Tibial artery (tissue), 4 donors: ENCODE results near the gene MCTP1.

Source experiments
- DNase-seq, 2 donors: peaks; one replicate each; pipeline ENCODE4 v3.0.0-alpha.2; 2019
- H3K27ac ChIP-seq, 2 donors: fragments of 200-600 bp; sonication (generic) in 1 of 2; 1 replicate in 1 of 2; 2 replicates in 1 of 2; pipeline ENCODE4 v1.5.1; 2018 to 2019; ENCODE audit warnings: mild to moderate bottlenecking in 1 of 2
- H3K27me3 ChIP-seq, 2 donors: fragments of 200-600 bp; sonication (generic) in 1 of 2; one replicate each; pipeline versions ENCODE4 v1.5.1 to v1.6.0; 2016 to 2019
- H3K36me3 ChIP-seq, 3 donors: fragments of 200-600 bp; sonication (generic) in 2 of 3; one replicate each; pipeline ENCODE4 v1.5.1; 2016 to 2019; ENCODE audit warnings: mild to moderate bottlenecking in 2 of 3
- H3K4me1 ChIP-seq, 4 donors: fragments of 200-600 bp; sonication (generic) in 2 of 4; 1 replicate in 3 of 4; 2 replicates in 1 of 4; pipeline ENCODE4 v1.5.1; 2016 to 2019
- H3K4me3 ChIP-seq, 2 donors: fragments of 200-600 bp; sonication (generic) in 1 of 2; 1 replicate in 1 of 2; 2 replicates in 1 of 2; pipeline ENCODE4 v1.5.1; 2018 to 2019; ENCODE audit warnings: mild to moderate bottlenecking in 2 of 2
- H3K9me3 ChIP-seq, 3 donors: fragments of 200-600 bp; sonication (generic) in 1 of 3; one replicate each; pipeline ENCODE4 v1.5.1; 2016 to 2019
- intact Hi-C: fragments of 100-400 bp; cut with DNase I; formaldehyde crosslinking; loops from one replicate; pipeline ENCODE4 v1.15.0; 2023; ENCODE audit warnings: low total_unique reads
- TF ChIP-seq, protein P1 (sequence below), 2 experiments: fragments of 200-600 bp in 1 of 2; fragments of 450-650 bp in 1 of 2; IDR thresholded peaks; one replicate each; pipeline ENCODE4 v1.5.1; 2017 to 2019; ENCODE audit warnings: antibody characterized with exemption in 2 of 2, mild to moderate bottlenecking in 1 of 2, moderate library complexity in 1 of 2

MCTP1 gene

DNA sequence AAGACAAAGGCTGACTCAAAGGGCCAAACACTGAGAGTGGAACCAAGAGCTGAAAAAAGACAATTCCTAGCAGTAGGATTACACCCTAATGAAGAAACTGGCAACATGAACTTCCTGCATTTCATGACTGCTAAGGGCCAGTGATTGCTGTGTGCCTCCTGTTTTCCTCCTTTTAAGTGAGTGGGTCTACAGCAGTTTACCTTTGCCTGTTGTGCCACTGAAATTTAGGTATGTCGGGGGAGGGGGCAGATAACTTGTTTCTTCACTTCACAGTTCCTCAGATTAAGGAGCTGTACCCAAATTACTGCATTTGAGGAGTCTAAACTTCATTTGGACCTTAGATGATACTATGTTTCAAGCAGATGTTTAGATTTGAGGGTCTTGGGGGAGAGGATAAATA is 191.7 kb downstream of the MCTP1 start:
- Histone ChIP-seq H3K27ac (no peak overlapping the region), H3K36me3 (no peaks in the 10 kb centered on the region), H3K27me3 (no peaks in the 10 kb centered on the region), H3K4me1 (no peaks in the 10 kb centered on the region), H3K4me3 (no peak overlapping the region), H3K9me3 (peaks cover 0 to 5% (median 0%) of the 10 kb centered on the region in 3 donors)
- no peak for DNase-seq
- TF ChIP-seq, protein P1, sequence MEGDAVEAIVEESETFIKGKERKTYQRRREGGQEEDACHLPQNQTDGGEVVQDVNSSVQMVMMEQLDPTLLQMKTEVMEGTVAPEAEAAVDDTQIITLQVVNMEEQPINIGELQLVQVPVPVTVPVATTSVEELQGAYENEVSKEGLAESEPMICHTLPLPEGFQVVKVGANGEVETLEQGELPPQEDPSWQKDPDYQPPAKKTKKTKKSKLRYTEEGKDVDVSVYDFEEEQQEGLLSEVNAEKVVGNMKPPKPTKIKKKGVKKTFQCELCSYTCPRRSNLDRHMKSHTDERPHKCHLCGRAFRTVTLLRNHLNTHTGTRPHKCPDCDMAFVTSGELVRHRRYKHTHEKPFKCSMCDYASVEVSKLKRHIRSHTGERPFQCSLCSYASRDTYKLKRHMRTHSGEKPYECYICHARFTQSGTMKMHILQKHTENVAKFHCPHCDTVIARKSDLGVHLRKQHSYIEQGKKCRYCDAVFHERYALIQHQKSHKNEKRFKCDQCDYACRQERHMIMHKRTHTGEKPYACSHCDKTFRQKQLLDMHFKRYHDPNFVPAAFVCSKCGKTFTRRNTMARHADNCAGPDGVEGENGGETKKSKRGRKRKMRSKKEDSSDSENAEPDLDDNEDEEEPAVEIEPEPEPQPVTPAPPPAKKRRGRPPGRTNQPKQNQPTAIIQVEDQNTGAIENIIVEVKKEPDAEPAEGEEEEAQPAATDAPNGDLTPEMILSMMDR (IDR thresholded peaks at IDR 0.05): no peak
- intact Hi-C loops: no loop called here

DNA sequence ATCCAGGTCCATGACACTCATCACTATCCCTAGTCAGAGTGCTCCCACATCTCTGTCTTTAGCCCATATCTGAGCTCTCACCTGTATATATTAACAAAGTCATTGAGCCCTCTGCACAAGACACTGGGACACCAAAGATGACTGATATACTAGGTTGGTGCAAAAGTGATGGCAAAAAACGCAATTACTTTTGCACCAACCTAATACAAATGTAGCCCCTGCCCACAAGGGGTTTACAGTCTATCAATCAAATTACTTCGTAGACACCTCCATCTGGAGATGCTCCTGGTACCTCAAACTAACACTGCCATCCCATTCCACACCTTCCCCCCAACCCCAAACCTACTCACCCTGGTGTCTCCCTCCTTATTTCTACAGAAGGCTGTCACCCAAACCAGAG is 194.1 kb downstream of the MCTP1 start:
- no peaks in the 10 kb centered on the region for H3K36me3 ChIP-seq
- intact Hi-C loops: no loop called here
- DNase-seq: no peak
- no peak overlapping the region for H3K27ac ChIP-seq
- H3K9me3 ChIP-seq: peaks cover 0 to 5% (median 0%) of the 10 kb centered on the region in 3 donors
- TF ChIP-seq, protein P1 (IDR thresholded peaks at IDR 0.05): no peak
- H3K4me3 ChIP-seq: no peak overlapping the region
- H3K27me3 ChIP-seq: no peaks in the 10 kb centered on the region
- H3K4me1 ChIP-seq: no peaks in the 10 kb centered on the region

DNA sequence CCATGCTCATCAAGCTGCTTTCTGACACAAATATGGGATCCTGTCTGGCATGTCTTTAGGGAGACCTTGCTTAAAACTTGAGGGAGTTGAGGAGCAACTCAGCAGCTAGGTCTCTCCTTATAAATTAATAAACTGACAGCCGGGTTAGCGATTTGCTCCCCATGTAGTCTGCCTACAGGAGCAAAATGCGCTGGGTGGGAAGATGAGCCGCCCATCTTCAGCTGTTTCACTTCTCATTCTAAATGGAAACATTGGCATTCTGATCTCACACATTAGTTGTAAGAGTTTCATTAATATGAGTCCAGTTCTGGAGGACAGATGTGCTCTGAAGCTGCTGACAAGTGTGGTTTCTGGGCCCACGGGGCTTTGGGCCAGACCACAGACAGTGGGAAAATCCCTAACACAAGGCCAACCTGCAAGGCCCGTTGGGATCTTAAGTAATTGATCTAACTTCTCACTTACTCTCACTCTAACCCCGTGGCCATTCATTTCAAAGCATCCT is 197.0 kb downstream of the MCTP1 start:
- DNase-seq: peak in 1 of 2 donors; percentile 64
- intact Hi-C loops: no loop called here
- TF ChIP-seq, protein P1 (IDR thresholded peaks at IDR 0.05): no peak
- Histone ChIP-seq H3K4me3 (no peak overlapping the region), H3K9me3 (peaks cover 0 to 5% (median 0%) of the 10 kb centered on the region in 3 donors), H3K27ac (no peak overlapping the region), H3K4me1 (no peaks in the 10 kb centered on the region), H3K27me3 (no peaks in the 10 kb centered on the region), H3K36me3 (no peaks in the 10 kb centered on the region)

DNA sequence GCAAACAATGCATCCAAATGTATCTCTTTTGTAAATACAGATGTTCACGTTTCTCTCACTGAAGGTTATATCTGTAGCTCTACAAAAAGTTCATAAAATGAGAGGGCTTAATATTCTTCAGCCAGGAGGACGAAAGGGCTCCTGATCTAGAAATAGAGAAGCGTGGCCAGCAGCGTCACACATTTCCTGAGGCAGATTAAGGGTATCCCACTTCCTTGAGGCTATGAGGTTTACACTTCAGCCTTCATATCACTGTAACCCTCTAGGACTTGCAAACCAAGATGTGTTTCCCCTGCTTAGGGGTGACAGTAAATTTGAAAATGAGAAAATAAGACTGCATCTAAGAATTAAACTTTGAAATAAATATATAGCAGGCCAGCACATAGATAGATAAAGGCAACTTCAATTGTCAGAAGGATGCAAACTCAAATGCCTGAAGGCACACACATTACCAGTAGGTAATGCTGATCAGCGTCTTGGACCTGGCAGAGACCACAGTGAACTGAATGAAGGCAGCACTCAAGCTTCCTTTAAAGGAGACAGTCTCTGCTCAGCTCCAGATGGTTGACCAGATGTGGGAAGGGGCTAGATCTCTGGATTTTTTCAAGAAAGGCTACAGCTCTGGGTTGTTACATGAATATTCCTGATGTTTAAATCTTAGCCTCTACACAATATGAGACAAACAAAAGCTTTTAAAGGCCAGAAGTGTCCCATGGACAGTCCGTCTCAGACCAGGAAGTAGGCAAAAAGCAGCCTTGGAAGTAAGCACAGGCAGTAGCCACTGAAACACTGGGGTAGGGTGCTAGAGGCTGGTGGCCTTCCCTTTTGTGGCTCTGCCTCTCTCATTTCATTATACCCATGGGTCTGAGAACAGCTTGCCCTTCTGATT is 197.7 kb downstream of the MCTP1 start:
- Histone ChIP-seq H3K4me3 (no peak overlapping the region), H3K4me1 (no peaks in the 10 kb centered on the region), H3K36me3 (no peaks in the 10 kb centered on the region), H3K27ac (no peak overlapping the region), H3K27me3 (no peaks in the 10 kb centered on the region), H3K9me3 (peaks cover 0 to 5% (median 0%) of the 10 kb centered on the region in 3 donors)
- TF ChIP-seq, protein P1 (IDR thresholded peaks at IDR 0.05): no peak
- DNase-seq: no peak
- intact Hi-C loops: no loop called here

DNA sequence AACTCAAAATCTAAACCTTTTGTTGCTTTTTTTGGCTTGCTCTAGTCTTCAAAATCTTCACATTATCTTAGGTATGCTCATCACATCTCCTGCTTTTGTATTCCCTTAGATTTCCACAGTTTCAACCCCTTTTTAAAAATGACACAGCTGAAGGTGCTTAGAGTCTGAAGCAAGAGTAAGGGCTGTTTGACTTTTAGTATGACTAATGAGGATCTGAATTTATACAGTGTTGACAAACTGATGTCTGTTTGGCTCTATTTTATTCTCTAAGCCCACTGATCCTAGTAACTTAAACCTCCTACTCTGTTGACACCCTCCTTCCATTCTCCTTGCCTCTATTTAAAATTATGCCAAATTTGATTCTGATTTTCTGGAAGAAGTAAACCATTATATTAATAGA is 200.1 kb downstream of the MCTP1 start:
- Histone ChIP-seq H3K4me3 (no peak overlapping the region), H3K9me3 (no peaks in the 10 kb centered on the region), H3K36me3 (no peaks in the 10 kb centered on the region), H3K27ac (no peak overlapping the region), H3K27me3 (no peaks in the 10 kb centered on the region), H3K4me1 (no peaks in the 10 kb centered on the region)
- TF ChIP-seq, protein P1 (IDR thresholded peaks at IDR 0.05): no peak
- intact Hi-C loops: no loop called here
- no peak for DNase-seq
